HepG2 (cell line): ENCODE data around the gene SLC12A3. TPM values are rescaled to one million over a fixed set of nuclear protein-coding genes. Genes with fewer than 3 reads are reported as not detected.
A peak's percentile ranks its signal among the peaks of the same experiment; 100 is the strongest.

Experiments used
- ATAC-seq: fragments of 200-7000 bp; cut with Tn5 transposase; 3 replicates; pipeline ENCODE4 v1.9.1; 2020; ENCODE audit warnings: mild to moderate bottlenecking, moderate library complexity
- BruUV-seq: library from RNA; stranded (reverse); fragments of 400-500 nt; replicated peaks from 2 replicates; lab custom pipeline; 2021; lab: Mats Ljungman, UMichigan
- CTCF ChIA-PET: fragments of 300-600 bp; formaldehyde crosslinking; extraction: SDS; loops from one replicate; lab custom pipeline; 2021; ENCODE audit warnings: low total read pairs, inconsistent platforms, low intra/inter-chr PET ratio; lab: Yijun Ruan, JAX
- POLR2A ChIA-PET: fragments of 350-600 bp; sonication (Branson Sonifier 250); formaldehyde crosslinking; loops from one replicate; lab custom pipeline; 2020; ENCODE audit warnings: antibody characterized with exemption, inconsistent platforms; lab: Yijun Ruan, JAX
- DNase-seq: peaks from one replicate; pipeline ENCODE4 v3.0.0-alpha.2; 2015; ENCODE audit warnings: low spot score
- FAIRE-seq: peaks from 3 replicates; lab custom pipeline; 2011; peaks lifted over from hg19 to GRCh38; lab: Jason Lieb, UNC
- H2AFZ ChIP-seq: one replicate; pipeline ENCODE4 v1.6.1; 2011; ENCODE audit warnings: low read length, inconsistent platforms
- H3K27ac ChIP-seq: fragments of 300-600 bp; 3 replicates; pipeline ENCODE4 v1.8.0; 2011; ENCODE audit warnings: mixed run types, mild to moderate bottlenecking, mixed read lengths, low read length, inconsistent platforms; ENCODE audit not compliant: insufficient read depth; ENCODE audit errors: extremely low read length
- H3K27me3 ChIP-seq, 2 experiments: fragments of 200-600 bp in 1 of 2; 2 replicates in 1 of 2; 3 replicates in 1 of 2; pipeline versions ENCODE4 v1.6.0 to v1.8.0; 2011; ENCODE audit warnings: low read length in 2 of 2, mild to moderate bottlenecking in 2 of 2, moderate library complexity in 2 of 2, inconsistent platforms in 1 of 2; ENCODE audit not compliant: insufficient read depth in 2 of 2, control insufficient read depth in 1 of 2
- H3K36me3 ChIP-seq, 2 experiments: fragments of 200-600 bp in 1 of 2; replicated peaks in 1 of 2; 2 replicates in 1 of 2; 3 replicates in 1 of 2; pipeline versions ENCODE4 v1.5.1 to v1.8.0; 2011; ENCODE audit warnings: low read length in 2 of 2, inconsistent platforms in 1 of 2; ENCODE audit not compliant: insufficient read depth in 2 of 2, control insufficient read depth in 1 of 2
- H3K4me1 ChIP-seq: 2 replicates; pipeline ENCODE4 v1.5.1; 2012; ENCODE audit warnings: low read length, inconsistent platforms; ENCODE audit not compliant: insufficient read depth
- H3K4me2 ChIP-seq: 2 replicates; pipeline ENCODE4 v1.6.0; 2011; ENCODE audit warnings: low read depth, low read length, inconsistent platforms
- H3K4me3 ChIP-seq, 3 experiments: fragments of 200-600 bp in 1 of 3; sonication (generic), shearing (Covaris generic) in 1 of 3; replicated peaks in 1 of 3; 2 replicates each; pipeline ENCODE4 v1.5.1; 2011 to 2016; ENCODE audit warnings: low read length in 3 of 3, inconsistent platforms in 2 of 3, low read depth in 2 of 3, mild to moderate bottlenecking in 2 of 3, control low read depth in 1 of 3, mixed read lengths in 1 of 3; ENCODE audit not compliant: insufficient read depth in 1 of 3
- H3K79me2 ChIP-seq: one replicate; pipeline ENCODE4 v1.6.1; 2011; ENCODE audit warnings: low read length, inconsistent platforms; ENCODE audit not compliant: insufficient read depth
- H3K9ac ChIP-seq: 2 replicates; pipeline ENCODE4 v1.6.0; 2011; ENCODE audit warnings: mild to moderate bottlenecking, low read depth, low read length, inconsistent platforms; ENCODE audit not compliant: insufficient read depth
- H3K9me3 ChIP-seq: 2 replicates; pipeline ENCODE4 v1.5.1; 2012; ENCODE audit warnings: mild to moderate bottlenecking, low read length
- H4K20me1 ChIP-seq: 2 replicates; pipeline ENCODE4 v1.6.0; 2011; ENCODE audit warnings: inconsistent platforms, mild to moderate bottlenecking, low read length, moderate library complexity; ENCODE audit not compliant: insufficient read depth
- ATRX ChIP-seq: sonication (generic); formaldehyde crosslinking; IDR thresholded peaks from 2 replicates; pipeline ENCODE4 v1.4.0; 2020; ENCODE audit warnings: missing genetic modification reagents, borderline replicate concordance
- FOXA1 ChIP-seq, 2 experiments: fragments of 450-650 bp in 1 of 2; sonication (generic) in 1 of 2; formaldehyde crosslinking in 1 of 2; IDR thresholded peaks; 2 replicates each; pipeline versions ENCODE4 v1.4.0 to v1.6.1; 2016 to 2020; ENCODE audit warnings: missing genetic modification reagents in 1 of 2
- FOXC1 ChIP-seq: sonication (generic); formaldehyde crosslinking; IDR thresholded peaks from 2 replicates; pipeline ENCODE4 v1.8.0; 2022; ENCODE audit warnings: mild to moderate bottlenecking, missing genetic modification reagents, borderline replicate concordance
- HINFP ChIP-seq: sonication (generic); formaldehyde crosslinking; IDR thresholded peaks from 2 replicates; pipeline ENCODE4 v1.4.0; 2020; ENCODE audit warnings: low read depth, mild to moderate bottlenecking, missing genetic modification reagents
- ISL2 ChIP-seq: sonication (generic); formaldehyde crosslinking; IDR thresholded peaks from 2 replicates; pipeline ENCODE4 v1.5.0; 2020; ENCODE audit warnings: missing genetic modification reagents
- MTERF4 ChIP-seq: sonication (generic); formaldehyde crosslinking; IDR thresholded peaks from 2 replicates; pipeline ENCODE4 v1.8.0; 2023; ENCODE audit warnings: mild to moderate bottlenecking, missing genetic modification reagents
- PLRG1 ChIP-seq: fragments of 450-650 bp; conservative IDR thresholded peaks from 2 replicates; pipeline ENCODE4 v1.6.1; 2016
- RXRA ChIP-seq: sonication (generic); formaldehyde crosslinking; IDR thresholded peaks from 2 replicates; pipeline ENCODE4 v1.5.1; 2020; ENCODE audit warnings: missing genetic modification reagents
- RXRB ChIP-seq: IDR thresholded peaks from 2 replicates; pipeline ENCODE4 v1.6.1; 2016; ENCODE audit warnings: borderline replicate concordance, missing genetic modification reagents, missing compliant biosample characterization
- ZFP36 ChIP-seq: fragments of 150-350 bp; IDR thresholded peaks from 2 replicates; pipeline ENCODE4 v1.6.1; 2018; ENCODE audit warnings: borderline replicate concordance, low read length, low read depth; ENCODE audit not compliant: partially characterized antibody
- ZNF629 ChIP-seq: sonication (generic); formaldehyde crosslinking; conservative IDR thresholded peaks from 2 replicates; pipeline ENCODE4 v1.5.0; 2020; ENCODE audit warnings: missing genetic modification reagents
- WGBS: methylation state at CpG from one replicate; pipeline ENCODE4 v1.1.6; 2017; ENCODE audit warnings: low lambda C conversion rate; 5-methylcytosine and 5-hydroxymethylcytosine counted together
- in situ Hi-C: cut with HindIII; loops from 2 replicates; pipeline ENCODE4 v1.10.0; 2017; ENCODE audit warnings: low pct_unique_long_range_greater_than_20kb; ENCODE audit not compliant: extremely low pct_ligation_motif_present
- intact Hi-C: fragments of 100-400 bp; cut with micrococcal nuclease; formaldehyde crosslinking; loops from one replicate; pipeline ENCODE4 v1.10.0; 2022; ENCODE audit not compliant: unreplicated experiment
- polyA plus RNA-seq, 8 experiments: library from polyadenylated mRNA; depleted of rRNA in 3 of 8; stranded (reverse) in 7 of 8; unstranded in 1 of 8; fragments of >200 nt; fragmentation: Illumina TruSeq in 4 of 8; extraction: Trizol in 4 of 8; gene quantifications; 2 replicates each; pipeline versions ENCODE4 v1.2.1 to v1.2.3, GENCODE V29; 2011 to 2016; ENCODE audit warnings: low read depth in 4 of 8, missing spikeins in 1 of 8, mixed read lengths in 1 of 8; ENCODE audit not compliant: insufficient read depth in 1 of 8
- total RNA-seq, 5 experiments: library from RNA; depleted of rRNA; stranded (reverse); fragments of >200 nt; fragmentation: Illumina TruSeq; extraction: Trizol; gene quantifications; 2 replicates each; pipeline ENCODE4 v1.2.3, GENCODE V29; 2016; ENCODE audit warnings: low read depth in 1 of 5
- TF ChIP-seq, protein P1 (sequence below): sonication (generic); formaldehyde crosslinking; IDR thresholded peaks from 2 replicates; pipeline ENCODE4 v1.9.0; 2021; ENCODE audit warnings: missing genetic modification reagents, mild to moderate bottlenecking, borderline replicate concordance
- TF ChIP-seq, protein P2 (sequence below): sonication (generic); formaldehyde crosslinking; IDR thresholded peaks from 2 replicates; pipeline ENCODE4 v1.5.0; 2020; ENCODE audit warnings: missing genetic modification reagents, mild to moderate bottlenecking, borderline replicate concordance

SLC12A3 gene
- total and polyA plus RNA-seq, 2 of the 13 experiments (the other 11 are each of a cell fraction or from before 2014, with no cell fraction given) = 6.2 TPM; not detected in 1

GRCh38 chr16:56953006-56953405 lies 88.0 kb downstream of the SLC12A3 start:
- no peak for DNase-seq
- CTCF ChIA-PET = no interaction called here
- no peak for ATAC-seq

More at GRCh38 chr16:56953006-56953405, 88.0 kb downstream of the SLC12A3 start:
- no peak for FAIRE-seq
- peak overlapping the region; percentile 10; the same call in 1 of the 2 replicates for H3K4me2 ChIP-seq
- no peak overlapping the region for H3K4me3 ChIP-seq
- H2AFZ ChIP-seq = no peak overlapping the region
- H3K27ac ChIP-seq = no peak overlapping the region
- no peaks in the 10 kb centered on the region for H3K79me2 ChIP-seq
- H3K9me3 ChIP-seq = no peaks in the 10 kb centered on the region
- H4K20me1 ChIP-seq = no peaks in the 10 kb centered on the region
- H3K27me3 ChIP-seq = peaks cover 0 to 3% of the 10 kb centered on the region in 2 experiments; a peak in 1 of 5 replicates
- TF ChIP-seq HINFP = no peak
- TF ChIP-seq FOXC1 (CRISPR knock-in tag) = no peak
- peak; percentile 44; the same call in 1 of the 2 replicates for TF ChIP-seq RXRA (CRISPR knock-in tag)
- TF ChIP-seq MTERF4 (CRISPR knock-in tag) = no peak
- TF ChIP-seq, protein P1, sequence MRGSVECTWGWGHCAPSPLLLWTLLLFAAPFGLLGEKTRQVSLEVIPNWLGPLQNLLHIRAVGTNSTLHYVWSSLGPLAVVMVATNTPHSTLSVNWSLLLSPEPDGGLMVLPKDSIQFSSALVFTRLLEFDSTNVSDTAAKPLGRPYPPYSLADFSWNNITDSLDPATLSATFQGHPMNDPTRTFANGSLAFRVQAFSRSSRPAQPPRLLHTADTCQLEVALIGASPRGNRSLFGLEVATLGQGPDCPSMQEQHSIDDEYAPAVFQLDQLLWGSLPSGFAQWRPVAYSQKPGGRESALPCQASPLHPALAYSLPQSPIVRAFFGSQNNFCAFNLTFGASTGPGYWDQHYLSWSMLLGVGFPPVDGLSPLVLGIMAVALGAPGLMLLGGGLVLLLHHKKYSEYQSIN (CRISPR knock-in tag) = no peak
- TF ChIP-seq ATRX (CRISPR knock-in tag) = no peak
- TF ChIP-seq ISL2 (CRISPR knock-in tag) = no peak
- TF ChIP-seq ZFP36 = no peak
- TF ChIP-seq FOXA1 (IDR thresholded peaks at IDR 0.05) = no peak
- no peak for TF ChIP-seq FOXA1 (CRISPR knock-in tag; IDR thresholded peaks at IDR 0.05)
- TF ChIP-seq ZNF629 (CRISPR knock-in tag) = no peak
- TF ChIP-seq RXRB (CRISPR knock-in tag) = 0 out of 2 replicates have a peak, but pooled peaks have one; percentile 43
- TF ChIP-seq PLRG1 = no peak
- TF ChIP-seq, protein P2, sequence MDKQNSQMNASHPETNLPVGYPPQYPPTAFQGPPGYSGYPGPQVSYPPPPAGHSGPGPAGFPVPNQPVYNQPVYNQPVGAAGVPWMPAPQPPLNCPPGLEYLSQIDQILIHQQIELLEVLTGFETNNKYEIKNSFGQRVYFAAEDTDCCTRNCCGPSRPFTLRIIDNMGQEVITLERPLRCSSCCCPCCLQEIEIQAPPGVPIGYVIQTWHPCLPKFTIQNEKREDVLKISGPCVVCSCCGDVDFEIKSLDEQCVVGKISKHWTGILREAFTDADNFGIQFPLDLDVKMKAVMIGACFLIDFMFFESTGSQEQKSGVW = no peak
- no peak overlapping the region for H3K9ac ChIP-seq
- no peaks in the 10 kb centered on the region for H3K36me3 ChIP-seq
- no TSS peak for BruUV-seq
- H3K4me1 ChIP-seq = peaks cover 53% of the 10 kb centered on the region
- in situ Hi-C loops (loop anchor here (5.0 kb wide), 1 partner anchor 86 kb away; the partner anchor contains the start of gene SLC12A3), intact Hi-C loops (no loop called here)
- WGBS = 9% methylated on average over 6 of the region's 6 CpGs
- POLR2A ChIA-PET = interaction anchor here (1.0 to 1.5 kb wide), 2 partner anchors 21 to 138 kb away, joined by 3 to 4 read pairs; partner anchors contain the start of gene HERPUD1
